GM19240 (cell line): Measurements from ENCODE around the gene BRSK1.
"Not testable (repeated sequence)": the region's sequence is repeated elsewhere in the genome, so short reads cannot be mapped to it uniquely, and the experiment has no call there.

Source experiments
- DNase-seq: peaks from one replicate; pipeline ENCODE4 v3.0.0; 2011; ENCODE audit warnings: low spot score; ENCODE audit not compliant: insufficient read length

BRSK1 gene

DNA sequence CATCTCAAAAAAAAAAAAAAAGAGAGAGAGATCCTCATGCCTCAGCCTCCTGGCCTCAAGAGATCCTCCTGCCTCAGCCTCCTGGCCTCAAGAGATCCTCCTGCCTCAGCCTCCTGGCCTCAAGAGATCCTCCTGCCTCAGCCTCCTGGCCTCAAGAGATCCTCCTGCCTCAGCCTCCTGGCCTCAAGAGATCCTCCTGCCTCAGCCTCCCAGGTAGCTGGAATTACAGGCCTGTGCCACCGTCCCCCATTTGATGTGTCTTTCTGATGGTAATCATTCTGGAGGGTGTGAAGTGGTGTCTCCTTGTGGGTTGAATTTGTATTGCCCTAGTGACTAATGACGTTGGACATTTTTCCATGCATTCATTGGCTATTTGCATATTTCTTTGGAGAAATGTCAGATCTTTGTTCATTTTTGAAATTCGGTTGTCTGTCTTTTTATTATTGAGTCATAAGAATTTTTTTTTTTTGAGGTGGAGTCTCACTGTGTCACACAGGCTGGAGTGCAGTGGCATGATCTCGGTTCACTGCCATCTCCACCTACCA lies 45.0 kb downstream of the BRSK1 start:
- DNase-seq: not testable (repeated sequence)

DNA sequence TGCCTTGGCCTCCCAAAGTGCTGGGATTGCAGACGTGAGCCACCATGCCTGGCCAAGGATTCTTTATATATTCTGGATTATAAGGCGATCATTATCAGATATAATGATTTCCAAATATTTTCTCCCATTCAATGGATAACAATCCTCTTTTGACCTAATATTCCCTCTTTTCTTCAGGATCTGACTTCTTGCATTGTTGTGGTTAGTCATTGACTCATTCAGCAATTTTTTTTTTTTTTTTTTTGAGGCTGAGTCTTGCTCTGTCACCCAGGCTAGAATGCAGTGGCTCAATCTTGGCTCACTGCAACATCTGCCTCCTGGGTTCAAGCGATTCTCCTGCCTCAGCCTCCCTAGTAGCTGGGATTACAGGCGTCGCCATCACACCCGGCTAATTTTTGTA lies 46.0 kb downstream of the BRSK1 start:
- not testable (repeated sequence) for DNase-seq

DNA sequence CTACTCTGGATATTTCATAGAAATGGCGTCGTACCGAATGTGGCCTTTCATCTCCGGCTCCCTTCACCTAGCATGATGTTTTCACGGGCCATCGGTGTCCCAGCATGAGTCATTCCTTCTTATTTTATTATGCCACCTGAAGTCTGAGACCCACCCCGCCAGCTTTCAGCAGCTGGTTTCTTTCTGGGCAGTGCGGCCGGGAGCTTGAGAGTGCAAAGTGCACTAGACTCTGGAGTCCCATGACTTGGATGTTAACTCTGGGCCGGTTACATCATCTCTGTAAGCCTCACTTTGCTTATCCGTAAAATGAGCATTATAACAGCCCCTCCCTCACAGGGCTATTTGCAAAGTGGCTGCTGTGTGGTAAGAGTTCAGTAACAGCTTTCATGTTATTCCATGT lies 50.1 kb downstream of the BRSK1 start:
- DNase-seq: no peak

DNA sequence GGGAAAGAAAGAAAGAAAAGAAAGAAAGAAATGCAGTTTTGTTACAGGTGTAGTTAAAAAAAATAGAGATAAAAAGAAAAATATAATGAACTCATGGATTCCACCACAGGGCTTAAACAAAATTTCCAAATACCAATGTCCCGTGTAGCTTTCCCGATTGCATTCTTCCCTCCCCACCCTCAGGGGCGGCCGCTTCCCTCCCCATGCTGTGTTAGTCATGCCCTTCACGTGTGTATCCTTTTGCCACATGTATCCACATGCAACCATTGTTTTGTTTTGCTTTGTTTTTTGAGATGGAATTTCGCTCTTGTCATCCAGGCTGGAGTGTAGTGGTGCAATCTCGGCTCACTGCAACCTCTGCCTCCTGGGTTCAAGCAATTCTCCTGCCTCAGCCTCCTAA lies 52.3 kb downstream of the BRSK1 start:
- DNase-seq: no peak

DNA sequence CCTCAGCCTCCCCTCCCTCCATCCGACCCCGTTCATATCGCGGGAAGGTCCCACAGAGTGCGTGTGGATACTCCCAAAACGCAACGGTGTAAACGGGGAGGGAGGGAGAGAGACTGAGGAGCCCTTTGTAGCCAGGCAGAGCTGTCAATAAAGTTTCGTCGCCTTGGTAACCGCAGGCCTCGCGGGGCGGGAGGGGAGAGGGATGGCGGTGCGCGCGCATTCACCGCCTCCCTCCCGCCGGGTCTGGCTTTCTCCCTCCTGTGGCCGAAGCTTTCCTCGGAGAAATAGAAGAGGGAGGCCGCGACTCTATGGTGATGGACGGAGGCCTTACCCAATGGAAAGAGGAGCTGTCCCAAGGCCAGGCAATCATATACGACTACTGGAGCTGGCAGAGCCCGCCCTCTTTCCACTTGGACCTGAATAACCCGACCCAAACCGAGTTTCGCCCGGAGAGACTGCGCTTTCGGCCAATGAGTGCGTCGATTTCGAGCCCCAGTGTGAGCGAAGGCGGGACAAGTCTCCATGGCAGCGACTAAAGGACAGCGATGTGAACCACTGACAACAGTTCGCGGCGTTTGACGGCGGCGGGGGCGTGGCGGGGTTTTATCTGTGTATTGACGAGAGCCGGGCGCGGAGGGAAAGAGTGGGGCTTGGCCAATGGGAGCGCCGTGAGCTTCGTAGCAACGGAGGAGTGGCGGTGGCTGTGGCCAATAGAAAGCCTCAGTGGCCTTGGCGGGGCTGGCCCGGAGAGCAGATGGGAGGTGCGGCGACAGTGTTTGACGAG lies 55.5 kb downstream of the BRSK1 start, which contains the start of gene KMT5C:
KMT5C (plus strand) TSS at position 772 of the 784 bp plus-strand sequence. CDS start 2,061 bp downstream, outside the sequence.
- peak; percentile 99 for DNase-seq

DNA sequence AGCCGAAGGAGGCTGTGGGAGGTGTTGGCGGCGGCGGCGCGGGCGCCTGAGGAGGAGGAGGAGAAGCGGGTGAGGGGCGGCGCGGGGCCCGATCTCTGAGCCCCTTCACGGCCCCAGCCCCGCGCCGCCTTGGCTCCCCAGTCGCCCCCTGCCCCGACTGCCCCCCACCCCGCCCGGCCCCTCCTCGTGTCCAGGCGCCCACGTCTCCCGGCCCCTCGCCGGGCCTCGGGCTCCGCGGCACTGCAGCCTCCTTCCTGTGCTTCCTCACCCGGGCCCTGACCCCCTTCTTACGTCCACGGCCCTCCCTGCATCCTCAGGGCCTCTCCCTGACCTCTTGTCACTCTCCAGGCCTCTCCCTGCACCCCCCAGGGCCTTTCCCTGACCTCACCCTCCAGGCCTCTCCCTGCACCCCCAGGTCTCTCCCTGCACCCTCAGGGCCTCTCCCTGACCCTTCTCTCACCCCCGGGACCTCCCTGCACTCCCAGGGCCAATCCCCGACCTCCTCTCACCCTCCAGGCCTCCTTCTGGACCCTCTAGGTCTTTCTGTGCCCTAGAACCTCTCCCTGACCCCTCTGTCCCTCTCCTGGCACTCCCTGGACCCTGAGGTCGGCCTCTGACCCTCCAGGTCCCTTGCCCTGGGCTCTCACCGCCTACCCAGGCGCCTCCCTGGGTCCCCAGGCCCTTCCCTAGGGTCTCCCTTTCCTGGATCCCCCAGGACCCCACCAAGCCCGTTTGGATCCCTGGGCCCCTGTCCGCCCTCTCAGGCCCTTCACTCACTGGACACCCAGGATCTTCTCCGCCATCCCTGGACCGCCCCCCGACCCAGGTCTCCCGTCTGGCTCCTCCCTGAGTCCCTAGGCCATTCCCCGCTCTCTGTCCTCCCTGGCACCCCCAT lies 56.3 kb downstream of the BRSK1 start:
- DNase-seq: no peak

DNA sequence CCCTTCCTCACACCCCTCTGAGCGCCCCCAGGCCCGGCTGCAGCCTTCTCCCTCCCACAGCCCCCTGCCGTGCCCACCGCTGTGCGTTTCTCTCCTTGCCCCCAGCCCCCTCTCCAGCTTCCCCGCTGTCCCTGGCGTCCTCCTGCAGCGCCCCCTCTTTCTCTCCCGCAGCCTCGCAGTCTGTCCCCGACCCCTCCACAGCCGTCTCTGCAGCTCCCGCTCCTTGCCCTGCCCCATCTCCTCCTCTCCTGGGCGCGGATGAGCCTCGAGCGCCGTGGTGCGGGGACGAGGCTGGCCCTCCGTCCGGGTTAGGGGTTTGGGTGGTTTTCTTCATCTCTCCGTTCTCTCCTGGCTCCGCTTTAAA lies 57.0 kb downstream of the BRSK1 start:
- DNase-seq: no peak

DNA sequence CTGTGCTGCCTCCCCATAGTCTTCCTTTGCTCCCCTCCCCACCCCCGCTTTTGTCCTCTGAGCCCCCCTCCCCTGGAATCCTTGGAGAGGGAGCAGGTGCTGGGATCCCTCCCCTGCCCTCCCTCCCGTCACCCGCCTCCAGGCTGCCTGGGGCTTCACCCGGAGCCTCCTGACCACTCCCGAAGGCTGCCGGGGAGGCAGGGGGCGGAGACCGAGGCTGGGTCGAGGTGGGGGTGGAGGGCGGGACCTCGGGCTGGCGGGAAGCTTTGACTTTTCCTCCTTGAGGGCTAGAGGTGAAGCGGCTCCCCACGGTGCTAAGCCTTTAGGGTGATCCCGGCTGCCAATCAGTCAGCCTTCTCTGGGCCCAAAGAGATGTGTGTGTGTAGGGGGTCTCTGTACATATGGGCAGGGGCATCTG lies 57.4 kb downstream of the BRSK1 start:
- peak; percentile 93 for DNase-seq

DNA sequence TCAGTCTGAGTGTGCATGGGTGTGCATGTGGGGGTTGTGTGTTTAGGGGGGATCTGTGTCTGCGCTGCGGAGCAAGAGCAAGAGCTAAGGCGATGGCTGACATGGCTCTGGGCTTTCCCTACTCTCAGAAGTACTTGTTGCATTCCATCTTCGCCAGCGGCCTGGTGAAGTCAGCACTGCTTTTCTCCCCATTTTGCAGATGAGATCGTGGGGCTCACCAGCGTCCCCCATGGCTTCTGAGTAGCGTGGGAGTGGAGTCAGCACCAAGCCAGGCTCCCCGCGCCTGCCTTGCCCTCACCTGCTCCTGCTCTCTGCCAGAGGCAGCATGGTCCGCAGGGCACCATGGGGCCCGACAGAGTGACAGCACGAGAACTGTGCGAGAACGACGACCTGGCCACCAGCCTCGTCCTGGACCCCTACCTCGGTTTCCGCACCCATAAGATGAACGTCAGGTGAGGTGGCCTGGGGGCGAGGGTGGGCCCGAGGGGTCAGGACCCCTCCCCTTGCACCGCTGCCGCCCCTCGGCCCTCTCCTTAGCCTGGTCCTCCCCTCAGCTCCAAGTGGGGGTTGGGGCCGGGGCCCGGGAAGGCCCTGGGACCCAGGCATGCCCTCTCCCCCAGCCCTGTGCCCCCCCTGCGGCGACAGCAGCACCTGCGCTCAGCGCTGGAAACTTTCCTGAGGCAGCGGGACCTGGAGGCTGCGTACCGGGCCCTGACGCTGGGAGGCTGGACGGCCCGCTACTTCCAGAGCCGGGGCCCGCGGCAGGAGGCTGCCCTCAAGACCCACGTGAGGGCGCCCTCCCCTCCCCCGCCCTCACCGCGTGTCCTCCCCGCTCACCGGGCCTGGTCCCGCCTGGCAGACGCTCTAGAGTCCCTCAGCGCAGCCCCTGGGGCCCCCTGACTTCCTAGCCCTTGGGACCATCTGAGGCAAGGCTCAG lies 58.1 kb downstream of the BRSK1 start:
- DNase-seq: no peak

DNA sequence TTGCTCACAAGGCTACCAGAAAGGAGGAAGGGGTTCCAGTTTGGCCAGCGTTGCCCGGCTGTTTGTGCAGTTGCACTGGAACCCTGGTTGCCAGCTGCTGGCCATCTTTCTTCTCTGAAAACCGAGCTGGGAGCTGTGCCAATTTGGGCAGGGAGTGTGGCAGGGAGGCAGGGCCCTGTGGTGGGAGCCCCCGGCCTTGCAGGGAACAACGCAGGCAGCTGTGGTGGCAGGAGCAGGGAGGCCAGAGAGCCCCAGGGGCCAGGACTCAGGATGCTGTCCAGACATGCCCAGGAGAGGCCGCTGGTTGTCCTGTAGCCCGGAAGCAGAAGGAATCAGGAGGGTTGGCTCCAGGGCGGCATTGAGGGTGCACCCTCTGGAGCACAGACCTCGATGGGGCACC lies 60.6 kb downstream of the BRSK1 start:
- no peak for DNase-seq

DNA sequence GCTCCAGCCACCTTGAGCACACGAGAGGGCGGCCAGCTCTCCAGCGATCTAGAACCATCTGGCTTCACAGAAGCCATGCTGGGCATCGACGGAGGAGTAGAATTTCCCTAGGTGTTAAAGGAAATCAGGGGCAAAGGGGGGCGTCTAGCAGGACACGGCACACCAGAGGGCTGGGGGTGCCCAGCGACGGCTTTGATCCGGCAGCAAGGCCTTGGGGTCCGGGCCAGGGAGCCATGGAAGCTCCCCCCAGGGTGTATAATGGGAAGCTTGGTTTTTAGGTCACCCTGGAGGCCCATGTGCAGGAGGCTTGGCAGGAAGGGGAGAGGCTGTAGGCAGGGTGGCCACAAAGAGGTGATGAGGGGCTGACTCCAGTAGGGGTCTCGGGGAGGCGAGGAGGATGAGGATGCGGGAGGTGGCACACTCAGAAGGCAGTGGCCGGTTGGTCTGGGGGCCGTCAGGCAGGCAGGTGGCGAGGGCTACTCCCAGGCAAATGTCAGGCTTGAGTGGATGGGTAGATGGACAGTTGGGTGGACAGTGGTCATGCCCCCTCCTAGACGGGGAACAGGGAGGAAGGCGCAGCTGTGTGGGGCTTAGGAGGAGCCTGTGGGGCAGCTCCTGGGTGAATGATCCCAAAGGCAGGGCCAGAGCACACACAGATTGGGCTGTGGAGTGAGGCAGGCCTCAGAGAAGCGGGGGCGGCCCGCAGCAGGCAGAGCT lies 61.5 kb downstream of the BRSK1 start:
- no peak for DNase-seq

DNA sequence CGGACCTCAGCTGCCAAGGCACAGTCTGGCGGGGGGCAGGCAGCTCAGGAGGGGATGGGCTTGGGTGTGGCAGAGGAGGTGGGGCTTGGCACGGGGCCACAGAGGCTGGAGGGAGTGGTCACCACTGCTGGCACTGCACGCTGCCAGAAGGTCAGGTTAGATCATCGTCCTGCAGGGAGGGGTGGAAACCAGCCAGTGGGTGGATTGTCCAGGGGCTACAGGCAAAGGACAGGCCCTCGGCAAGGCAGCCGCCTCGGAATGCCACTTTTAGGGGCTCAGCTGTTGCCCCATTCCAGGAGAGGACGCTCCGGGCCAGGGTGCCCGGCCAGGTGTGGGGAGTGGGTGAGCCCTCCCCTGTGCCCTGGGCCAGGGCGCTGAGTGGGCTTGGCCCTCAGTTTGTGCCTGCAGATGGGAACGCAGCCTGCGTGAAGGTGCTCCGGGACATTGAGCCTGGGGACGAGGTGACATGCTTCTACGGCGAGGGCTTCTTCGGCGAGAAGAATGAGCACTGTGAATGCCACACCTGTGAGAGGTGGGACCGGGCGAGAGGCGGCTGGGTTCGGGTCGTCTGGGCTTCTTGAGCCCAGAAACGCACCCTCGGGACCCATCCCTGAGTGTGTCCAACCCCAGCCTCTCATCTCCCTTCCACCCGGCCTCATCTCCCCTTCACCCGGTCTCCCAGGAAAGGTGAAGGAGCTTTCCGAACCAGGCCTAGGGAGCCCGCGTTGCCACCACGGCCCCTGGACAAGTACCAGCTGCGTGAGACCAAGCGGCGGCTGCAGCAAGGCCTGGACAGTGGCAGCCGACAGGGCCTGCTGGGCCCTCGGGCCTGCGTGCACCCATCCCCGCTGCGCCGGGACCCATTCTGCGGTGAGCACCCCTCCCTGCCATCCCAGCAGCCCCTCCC lies 62.3 kb downstream of the BRSK1 start:
- no peak for DNase-seq

DNA sequence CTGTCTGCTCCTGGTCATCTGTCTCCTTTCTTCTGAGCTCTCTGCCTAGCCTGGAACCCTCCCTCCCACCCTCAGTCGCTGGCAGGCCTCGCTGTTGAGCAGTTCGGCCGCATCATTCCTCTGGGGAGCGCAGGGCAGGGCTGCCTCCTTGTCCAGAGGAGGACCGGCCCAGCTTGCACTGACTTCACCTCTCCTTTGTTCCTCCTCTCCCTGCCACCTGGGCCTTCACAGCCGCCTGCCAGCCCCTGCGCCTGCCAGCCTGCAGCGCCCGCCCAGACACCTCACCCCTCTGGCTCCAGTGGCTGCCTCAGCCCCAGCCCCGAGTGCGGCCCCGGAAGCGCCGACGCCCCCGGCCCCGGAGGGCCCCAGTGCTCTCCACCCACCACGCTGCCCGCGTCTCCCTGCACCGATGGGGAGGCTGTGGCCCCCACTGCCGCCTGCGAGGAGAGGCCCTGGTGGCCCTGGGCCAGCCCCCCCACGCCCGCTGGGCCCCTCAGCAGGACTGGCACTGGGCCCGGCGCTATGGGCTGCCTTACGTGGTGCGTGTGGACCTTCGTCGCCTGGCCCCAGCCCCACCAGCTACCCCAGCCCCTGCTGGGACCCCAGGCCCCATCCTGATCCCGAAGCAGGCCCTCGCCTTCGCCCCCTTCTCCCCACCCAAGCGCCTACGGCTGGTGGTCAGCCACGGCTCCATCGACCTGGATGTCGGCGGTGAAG lies 63.1 kb downstream of the BRSK1 start:
- no peak for DNase-seq

DNA sequence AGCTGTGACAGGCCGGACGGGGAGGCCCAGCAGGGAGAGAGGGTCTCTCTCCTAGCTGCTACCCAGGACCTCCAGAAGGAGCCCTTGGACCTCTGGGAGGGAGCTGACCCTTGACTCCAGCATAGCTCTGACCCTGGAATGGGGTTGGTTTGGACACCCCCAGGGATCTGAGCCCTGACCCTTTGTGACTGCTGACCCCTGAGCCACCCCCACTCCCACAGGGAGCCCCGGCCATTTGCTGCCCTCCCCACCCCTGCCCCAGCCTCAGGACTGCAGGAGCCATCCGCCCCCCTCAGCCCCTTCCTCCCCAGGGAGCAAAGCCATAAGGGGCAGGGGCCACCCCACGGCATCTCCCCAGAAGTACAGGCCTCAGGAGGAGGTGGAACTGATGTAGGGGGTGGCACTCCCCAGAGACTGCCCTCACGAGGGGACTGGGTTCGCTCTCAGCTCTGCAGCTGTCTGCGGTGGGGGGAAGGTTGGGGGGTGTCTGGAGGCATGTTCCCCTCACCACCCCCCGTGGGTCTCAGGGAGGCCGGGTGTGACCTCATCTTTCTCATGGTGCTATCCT lies 63.7 kb downstream of the BRSK1 start:
- no peak for DNase-seq

DNA sequence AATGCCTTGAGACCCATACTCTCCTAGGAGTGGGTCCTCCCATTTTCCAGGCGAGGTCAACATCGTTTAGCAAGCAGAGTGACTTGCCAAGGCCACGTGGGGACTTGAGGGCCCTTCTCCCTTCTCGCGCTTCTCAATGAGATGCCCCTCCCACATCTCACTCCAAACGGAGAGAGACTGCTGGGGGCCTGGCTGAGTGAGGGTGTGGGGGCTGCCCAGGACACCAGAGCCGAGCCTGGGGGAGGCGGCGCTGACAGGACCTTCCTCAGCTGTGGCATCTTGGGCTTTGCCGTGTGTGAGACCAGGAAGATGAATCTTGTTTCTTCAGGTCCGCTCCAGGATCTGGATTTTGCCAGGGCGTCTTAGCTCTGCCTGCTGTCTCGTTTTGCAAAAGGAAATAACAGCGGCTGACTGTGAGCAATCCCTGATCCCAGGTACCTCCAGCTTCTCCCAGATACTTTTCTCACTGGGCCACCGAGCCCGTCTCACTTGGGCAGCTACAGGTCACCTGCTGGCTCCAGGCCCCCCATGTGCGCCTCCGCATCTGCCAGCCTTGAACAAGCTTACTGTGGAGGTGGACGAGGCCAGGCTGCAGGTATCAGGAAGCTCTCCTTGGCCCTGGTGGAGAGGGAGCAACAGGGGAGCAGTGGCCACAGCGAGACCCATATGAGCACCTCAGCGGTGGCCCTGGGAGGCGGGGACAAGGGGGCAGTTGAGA lies 64.7 kb downstream of the BRSK1 start:
- DNase-seq: no peak

DNA sequence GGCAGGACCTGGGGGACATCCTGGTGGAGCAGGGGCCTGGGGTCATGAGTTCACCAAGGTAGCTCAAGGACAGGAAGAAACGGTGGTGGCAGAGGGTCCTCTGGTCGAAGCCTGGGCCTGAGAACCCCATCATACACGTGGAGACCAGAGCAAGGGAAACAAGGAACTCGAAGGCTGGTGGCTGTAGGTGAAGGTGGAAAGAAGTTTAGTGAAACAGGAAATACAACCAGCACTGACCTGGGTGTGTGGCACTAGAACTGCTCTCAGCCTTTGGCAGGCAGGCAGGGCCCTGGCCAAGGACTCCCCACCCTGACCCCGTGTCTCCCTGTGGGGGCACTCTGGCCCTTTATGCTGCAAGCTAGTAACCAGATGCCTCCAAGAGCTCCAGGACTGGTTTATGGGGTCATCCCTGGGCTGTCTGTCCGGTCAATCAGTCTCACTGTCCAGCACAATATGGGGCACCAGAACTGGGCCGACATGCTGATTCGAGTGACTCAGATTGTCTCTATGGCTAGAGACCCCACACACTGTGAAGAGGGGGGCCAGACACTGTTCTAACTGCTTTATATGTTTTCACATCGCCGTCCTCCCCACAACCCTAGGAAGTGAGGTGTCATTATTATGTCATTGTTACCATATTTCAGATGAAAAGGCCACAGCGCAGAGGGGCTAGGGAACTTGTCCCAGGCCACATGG lies 67.0 kb downstream of the BRSK1 start:
- DNase-seq: no peak

DNA sequence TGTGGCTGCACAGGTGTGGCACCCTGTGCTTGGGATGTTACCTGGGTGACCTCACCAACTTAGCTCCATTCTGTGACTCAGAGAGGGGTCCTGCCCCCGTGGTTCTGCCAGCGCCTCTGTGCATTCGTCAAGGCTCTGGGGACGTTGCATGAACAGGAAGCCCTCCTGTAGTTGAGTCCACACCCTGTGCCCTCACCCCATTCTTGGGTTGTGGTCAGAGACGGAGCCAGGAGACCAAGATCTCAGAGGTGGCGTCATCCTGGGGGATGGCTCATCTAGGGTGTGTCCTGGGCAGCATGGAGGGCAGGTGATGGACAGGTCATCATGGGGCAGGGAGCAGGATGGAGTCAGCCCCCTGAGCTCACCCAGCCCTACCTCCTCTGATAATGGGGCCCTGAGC lies 68.2 kb downstream of the BRSK1 start:
- DNase-seq: no peak
